GM15510 (cell line): ENCODE measurements around the gene SBK1.
"Not testable (repeated sequence)": the region's sequence is repeated elsewhere in the genome, so short reads cannot be mapped to it uniquely, and the experiment has no call there.

Experiments
- POLR2A ChIP-seq: IDR thresholded peaks from 3 replicates; pipeline ENCODE4 v1.6.1; 2011; ENCODE audit warnings: borderline replicate concordance; ENCODE audit not compliant: insufficient read length; ENCODE audit errors: extremely low read depth

SBK1 gene

DNA sequence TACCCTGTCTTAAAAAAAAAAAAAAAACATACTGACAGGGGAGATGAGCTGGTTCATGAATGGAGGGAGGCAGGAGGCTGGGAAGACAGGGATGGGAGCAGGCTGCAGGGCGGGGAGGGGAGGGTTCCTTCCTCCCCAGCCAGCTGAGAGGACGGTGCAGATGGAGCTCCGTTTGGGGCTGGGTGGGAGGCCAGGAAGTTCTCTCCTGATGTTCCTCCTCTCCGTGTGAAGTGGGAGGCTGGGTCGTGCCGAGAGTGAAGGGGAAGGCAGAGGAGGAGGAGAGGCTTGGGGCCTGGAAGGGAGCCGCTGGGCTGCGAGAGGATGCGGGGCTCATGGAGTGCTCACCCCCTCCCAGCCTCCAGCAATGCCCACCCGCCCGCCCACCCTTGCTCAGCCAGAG lies 21.3 kb downstream of the SBK1 start:
- no peak for TF ChIP-seq POLR2A

DNA sequence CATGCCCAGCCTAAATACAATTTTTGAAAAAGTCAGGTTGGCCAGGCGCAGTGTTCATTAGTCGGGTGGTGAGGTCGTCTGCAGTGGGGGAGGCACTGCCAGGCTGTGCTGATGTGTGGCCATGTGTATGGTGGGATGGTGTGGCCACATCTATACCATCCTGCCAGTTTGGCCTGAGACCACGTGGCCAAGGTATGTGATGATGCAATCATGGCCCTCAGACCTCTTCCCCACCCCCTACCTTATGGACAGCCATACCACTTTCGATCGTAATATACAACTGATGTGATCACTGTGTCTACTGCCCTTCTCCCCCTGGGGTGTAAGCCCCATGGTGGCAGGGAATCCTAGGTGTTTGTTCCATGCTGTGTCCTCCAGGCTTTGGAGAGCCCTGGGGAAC lies 23.7 kb downstream of the SBK1 start:
- TF ChIP-seq POLR2A: no peak

DNA sequence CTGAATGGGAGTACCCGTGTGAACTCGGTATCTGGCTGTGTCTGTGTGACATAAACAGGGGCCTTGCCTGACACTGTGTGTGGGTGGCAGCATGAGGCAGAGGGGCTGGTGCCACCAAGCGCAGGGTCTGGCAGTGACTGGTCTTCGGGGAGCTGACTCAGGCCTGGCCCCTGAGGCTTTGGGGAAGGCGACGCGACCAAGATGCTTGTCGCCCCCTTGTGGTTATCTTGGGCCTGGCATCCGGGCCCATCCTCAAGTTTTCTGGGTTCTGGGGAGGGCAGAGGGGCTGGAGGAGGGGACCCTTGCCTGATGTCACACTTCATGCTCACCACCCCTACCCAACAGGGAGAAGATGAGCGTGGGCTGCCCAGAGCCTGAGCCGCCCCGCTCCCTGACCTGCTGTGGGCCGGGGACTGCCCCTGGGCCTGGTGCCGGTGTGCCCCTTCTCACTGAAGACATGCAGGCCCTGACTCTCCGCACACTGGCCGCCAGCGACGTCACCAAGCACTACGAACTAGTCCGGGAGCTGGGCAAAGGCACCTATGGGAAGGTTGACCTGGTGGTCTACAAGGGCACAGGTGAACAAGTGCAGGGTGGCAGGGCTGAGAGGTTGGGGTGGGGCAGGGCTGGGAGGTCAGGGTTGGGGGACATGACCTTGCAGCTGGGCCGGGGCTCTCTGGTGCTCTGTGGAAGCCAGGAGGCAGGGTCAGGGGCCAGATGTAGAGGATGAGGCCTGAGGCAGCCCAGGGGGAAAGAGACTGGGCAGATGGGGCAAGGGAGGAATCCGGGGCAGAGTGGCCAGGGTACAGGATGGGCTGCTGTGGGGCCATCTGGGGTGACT lies 24.9 kb downstream of the SBK1 start:
- no peak for TF ChIP-seq POLR2A

DNA sequence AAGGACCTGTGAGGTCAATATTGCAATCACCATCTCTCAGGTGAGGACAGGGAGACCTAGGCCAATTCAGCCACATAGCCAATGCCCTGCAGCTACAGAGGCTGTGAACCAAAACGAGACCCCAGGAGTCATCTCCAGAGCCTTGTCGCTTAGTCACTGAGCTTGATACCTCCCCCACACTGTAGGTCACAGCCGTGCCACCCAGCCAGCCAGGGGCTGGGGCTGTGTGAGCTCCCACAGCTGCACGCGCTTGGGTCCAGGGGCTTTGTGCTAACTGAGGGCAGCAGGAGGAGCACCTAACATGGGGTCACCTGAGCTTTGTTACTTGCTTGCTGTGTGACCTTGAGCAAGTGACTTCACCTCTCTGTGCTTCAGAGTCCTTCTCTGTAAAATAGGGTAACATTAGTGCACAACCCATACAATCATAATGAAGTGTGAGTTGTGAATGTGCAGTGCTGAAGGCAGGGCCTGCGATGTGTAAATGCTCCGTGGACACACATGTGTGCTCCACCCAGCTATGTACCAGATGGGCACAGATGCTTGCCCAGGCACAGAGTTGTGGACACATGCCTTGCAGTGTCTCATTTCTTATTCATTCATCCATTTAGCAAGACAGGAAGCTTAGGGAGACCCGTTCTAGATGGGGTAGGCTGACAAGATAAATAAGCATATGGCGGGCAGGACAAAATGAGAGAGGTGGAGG lies 25.9 kb downstream of the SBK1 start:
- TF ChIP-seq POLR2A: no peak

DNA sequence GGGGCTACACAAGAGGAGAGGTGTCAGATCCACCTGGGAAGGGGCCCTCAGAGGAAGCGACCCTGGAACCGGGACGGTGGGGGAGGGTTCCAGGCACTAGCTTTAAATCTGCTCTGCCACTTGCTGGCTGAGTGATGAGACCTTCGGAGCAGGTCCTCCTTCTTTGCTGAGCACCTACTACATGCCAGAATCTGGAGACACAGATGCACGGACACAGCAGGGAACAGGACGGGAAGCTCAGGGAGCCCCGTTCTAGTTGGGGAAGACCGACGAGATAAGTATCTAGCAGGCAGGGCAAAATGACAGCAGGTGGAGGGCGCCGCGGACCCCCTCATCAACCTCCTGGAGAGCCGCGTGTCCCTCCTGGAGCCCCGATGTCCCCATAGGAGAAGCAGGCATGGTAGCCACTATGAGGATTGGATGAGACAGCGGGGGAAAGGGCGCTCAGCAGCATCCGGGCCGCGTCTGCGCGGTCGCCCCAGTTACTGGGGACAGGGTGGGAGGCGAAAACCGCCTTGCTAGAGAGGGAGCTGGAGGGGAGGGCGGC lies 27.2 kb downstream of the SBK1 start:
- TF ChIP-seq POLR2A: no peak

DNA sequence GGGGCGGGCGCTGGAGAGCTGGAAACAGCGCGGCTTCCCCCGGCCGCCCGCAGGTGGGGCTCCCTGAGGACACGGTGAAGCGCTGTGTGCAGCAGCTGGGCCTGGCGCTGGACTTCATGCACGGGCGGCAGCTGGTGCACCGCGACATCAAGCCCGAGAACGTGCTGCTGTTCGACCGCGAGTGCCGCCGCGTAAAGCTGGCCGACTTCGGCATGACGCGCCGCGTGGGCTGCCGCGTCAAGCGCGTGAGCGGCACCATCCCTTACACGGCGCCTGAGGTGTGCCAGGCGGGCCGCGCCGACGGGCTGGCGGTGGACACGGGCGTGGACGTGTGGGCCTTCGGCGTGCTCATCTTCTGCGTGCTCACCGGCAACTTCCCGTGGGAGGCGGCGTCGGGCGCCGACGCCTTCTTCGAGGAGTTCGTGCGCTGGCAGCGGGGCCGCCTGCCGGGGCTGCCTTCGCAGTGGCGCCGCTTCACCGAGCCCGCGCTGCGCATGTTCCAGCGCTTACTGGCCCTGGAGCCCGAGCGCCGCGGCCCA lies 27.8 kb downstream of the SBK1 start:
- no peak for TF ChIP-seq POLR2A

DNA sequence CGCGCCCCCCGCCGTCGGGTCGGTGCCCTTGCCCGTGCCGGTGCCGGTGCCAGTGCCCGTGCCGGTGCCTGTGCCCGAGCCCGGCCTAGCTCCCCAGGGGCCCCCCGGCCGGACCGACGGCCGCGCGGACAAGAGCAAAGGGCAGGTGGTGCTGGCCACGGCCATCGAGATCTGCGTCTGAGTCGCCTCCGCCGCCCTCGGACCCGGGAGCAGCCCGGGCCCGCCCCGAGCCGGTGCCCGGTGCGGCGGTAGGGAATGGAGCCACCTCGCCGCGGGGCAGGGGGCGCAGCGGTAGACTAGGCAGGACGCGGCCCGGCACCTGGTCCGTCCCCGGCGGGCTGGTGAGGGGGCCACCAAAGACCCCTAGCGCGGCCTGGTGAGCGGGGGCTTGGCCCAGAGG lies 28.4 kb downstream of the SBK1 start:
- TF ChIP-seq POLR2A: no peak

DNA sequence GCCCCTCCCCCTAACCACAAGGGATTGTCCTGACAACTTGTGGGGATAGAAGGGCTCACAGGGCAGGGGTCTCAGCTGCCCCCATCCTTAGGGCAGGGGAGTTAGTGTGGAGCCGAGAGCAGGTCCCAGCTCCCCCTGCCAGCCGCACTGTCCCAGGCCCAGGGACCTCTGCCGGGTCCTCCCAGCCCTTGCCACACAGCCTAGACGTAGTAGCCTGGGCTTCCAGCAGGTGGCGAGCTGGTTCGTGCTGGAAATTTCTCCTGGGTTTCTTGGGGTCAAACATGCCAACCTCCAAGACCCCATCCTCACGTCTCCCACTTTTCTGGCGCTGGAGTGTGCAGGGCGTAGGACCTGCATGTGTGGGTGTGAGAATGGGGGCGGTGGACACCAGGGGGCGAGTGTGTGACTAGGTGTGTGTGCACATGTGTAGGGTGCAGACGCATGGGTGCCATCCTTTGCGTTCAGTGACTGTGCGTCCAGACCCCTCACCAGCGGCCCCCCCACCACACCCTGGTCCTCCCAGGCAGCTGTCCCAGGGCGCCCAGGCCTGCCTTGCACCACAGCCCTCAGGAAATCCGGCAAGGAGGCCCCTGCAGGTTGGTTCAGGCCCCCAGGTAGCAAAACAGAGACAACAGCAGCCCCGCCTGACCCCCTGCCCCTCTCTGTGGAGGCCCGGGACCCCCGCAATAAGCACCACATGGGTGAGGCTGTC lies 29.5 kb downstream of the SBK1 start:
- TF ChIP-seq POLR2A: no peak

DNA sequence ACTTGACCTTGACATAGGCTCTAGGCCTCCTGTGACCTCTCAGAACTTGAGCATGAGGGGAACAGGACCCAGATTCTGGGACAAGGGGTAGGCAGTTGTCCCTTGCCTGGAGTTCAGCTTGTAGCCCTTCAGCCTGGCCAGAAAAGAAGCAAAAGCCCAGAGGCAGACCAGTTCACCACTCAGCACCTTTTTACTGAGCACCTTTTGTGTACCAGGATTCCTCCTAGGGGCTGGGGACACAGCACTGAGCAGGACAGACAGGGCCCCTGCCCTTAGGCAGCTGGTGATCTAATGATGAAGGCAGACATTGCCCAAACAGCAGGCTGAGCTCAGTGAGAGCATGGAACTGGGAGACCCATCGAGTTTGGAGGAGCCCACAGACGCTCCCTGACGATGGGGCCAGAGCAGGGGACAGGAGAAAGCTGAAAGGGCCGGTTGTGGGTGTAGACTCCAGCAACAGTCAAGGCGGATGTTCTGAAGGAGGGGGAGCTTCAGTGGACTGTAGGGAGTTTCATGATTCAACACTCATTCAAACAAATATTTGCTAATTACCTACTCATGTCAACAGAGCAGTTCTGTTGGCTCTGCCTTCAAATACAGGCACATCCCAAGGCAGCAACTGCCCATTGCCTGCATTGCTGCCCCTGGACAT lies 32.0 kb downstream of the SBK1 start:
- no peak for TF ChIP-seq POLR2A

DNA sequence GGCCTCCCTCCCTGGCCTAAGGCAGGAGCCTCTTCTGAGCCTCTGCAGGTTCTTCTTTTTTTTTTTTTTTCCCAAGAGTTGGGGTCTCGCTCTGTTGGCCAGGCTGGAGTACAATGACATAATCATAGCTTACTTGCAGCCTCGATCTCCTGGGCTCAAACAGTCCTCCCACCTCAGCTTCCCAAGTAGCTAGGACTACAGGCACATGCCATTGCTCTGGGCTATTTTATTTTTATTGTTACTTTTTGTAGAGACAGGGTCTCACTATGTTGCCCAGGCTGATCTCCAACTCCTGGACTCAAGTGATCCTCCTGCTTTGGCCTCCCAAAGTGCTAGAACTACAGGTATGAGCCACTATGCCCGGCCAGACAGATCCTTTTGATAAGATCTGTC lies 32.6 kb downstream of the SBK1 start:
- TF ChIP-seq POLR2A: no peak

DNA sequence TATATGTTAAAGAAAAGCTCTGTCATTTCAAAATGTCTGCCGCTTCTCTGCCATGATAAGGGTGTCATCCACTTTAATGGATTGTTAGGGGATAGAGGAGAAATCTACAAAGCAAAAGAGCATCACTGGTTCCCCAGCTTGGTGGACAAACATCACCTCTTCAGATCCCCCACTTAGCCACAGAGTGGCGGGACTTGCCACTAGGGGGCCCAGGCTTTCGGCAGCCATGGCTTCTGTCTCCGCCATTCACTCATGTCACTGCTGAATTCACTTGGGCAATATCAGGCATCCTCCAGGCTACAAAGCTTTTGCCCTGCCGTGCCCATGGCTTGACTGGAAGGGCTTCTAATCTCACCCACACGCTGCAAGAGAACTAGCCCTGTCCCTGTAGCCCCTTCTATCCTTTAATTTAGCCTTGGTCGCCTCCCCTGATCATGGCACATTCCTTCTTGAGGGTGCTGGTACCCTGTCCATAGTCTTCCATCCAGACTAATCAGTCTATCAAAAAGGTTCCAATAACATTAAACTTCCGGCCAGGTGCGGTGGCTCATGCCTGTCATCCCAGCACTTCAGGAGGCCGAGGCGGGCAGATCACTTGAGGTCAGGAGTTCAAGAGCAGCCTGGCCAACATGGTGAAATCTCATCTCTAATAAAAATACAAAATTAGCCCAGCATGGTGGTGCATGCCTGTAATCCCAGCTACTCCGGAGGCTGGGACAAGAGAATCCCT lies 34.7 kb downstream of the SBK1 start:
- no peak for TF ChIP-seq POLR2A

DNA sequence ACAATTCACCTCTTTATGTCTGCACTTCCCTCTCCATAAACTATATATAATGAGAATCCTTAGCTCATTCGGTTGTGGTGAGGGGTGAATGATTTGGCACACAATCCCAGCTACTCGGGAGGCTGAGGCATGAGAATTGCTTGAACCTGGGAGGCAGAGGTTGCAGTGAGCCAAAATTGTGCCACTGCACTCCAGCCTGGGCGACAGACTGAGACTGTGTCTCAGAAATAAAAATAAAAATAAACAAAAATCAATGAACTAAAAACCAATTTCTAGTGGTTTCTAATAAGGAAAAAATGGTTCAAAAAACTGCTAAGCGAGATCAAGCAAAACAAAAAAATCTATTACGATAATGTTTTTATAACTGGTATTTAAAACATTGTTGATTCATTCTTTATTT lies 71.1 kb downstream of the SBK1 start, which contains the start of gene NPIPB6:
NPIPB6 (minus strand) TSS at position 101 of the 400 bp plus-strand sequence. CDS start 686 bp downstream, outside the sequence.
- not testable (repeated sequence) for TF ChIP-seq POLR2A
